NCI-H2081 treated with DMSO at 0.1 percent for 48 hours (cell line): ENCODE data around the gene CHCHD1.
A peak's percentile ranks its signal among the peaks of the same experiment; 100 is the strongest.
"Not testable (repeated sequence)": the region's sequence is repeated elsewhere in the genome, so short reads cannot be mapped to it uniquely, and the experiment has no call there.

Experiments
- DNase-seq: peaks from one replicate; lab custom pipeline; 2025; lab: John Stamatoyannopoulos, UW

The CHCHD1 gene

DNA sequence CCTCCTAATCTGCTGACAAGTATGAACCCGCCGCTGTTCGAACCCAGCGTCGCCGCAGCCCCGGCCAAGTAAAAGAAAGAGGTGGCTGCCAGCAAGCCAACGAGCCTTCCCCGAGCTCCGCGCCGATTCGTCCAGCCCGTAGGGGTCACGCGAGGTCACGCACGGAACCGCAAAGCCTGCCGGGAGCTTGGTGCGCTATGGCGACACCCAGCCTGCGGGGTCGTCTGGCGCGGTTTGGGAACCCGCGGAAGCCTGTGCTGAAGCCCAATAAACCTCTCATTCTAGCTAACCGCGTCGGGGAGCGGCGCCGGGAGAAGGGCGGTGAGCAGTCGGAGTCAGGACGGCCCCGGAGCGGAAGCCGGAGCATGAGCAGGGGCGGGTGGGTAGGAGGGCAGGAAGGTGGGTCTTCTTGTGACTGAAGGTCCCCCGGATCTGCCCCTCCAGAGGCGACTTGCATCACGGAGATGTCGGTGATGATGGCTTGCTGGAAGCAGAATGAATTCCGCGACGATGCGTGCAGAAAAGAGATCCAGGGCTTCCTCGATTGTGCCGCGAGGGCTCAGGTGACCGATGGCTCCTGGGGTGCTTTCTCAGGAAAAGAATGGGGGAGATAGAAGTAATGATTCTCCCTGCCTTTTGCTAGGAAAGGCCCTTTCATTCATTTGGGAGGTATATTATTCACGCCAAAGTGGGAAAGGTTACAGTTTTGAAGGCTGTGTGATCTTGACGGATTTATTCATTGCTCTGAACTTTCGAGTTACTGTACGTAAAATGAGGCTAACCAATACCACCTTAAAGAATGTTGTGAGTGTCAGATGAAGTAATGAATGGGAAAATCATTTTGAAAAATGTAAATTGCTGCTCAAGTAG, at the start of gene CHCHD1:
CHCHD1 (plus strand) TSS at position 170 of the 870 bp plus-strand sequence; CDS start at position 198, 28 bp downstream.
- DNase-seq: peak; percentile 34

DNA sequence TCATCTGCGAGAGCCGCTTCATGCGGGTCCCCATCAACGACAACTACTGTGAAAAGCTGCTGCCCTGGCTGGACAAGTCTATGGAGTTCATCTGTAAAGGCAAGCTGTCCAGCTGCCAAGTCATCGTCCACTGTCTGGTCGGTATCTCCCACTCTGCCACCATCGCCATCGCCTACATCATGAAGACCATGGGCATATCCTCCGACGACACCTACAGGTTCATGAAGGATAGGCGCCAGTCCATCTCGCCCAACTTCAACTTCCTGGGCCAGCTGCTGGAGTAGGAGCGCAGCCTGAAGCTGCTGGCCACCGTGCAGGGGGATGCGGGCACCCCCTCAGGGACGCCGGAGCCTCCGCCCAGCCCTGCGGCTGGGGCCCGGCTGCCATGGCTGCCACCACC, 49.4 kb upstream of the CHCHD1 start:
- DNase-seq: no peak

DNA sequence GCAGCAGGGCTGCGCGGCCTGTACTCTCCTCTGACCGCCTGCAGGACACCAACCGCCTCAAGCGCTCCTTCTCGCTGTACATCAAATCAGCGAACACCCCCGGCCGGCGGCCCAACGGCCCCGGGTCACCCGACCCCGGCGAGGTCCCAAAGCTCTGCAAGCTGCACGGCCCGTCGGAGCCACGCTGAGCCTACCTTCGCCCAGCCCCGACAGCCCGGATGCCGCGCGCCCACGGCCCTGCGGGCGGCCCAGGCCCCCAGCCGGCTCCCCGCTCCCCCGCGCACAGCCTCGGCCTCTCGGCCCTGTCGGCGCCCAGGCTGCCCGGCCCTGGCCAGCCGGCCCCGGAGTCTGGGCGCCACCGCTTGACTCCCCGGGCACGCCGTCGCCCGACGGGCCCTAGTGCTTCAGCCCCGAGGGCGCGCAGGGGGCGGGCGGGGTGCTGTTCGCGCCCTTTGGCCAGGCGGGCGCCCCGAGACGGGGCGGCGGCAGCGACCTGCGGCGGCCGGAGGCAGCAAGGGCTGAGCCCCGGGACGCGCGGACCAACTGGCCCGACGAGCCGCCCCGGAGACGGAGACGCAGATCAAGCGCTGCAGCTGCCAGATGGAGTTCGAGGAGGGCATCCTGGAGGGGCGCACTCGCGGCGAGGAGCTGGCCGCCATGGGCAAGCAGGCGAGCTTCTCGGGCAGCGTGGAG, 48.8 kb upstream of the CHCHD1 start:
- DNase-seq: no peak

DNA sequence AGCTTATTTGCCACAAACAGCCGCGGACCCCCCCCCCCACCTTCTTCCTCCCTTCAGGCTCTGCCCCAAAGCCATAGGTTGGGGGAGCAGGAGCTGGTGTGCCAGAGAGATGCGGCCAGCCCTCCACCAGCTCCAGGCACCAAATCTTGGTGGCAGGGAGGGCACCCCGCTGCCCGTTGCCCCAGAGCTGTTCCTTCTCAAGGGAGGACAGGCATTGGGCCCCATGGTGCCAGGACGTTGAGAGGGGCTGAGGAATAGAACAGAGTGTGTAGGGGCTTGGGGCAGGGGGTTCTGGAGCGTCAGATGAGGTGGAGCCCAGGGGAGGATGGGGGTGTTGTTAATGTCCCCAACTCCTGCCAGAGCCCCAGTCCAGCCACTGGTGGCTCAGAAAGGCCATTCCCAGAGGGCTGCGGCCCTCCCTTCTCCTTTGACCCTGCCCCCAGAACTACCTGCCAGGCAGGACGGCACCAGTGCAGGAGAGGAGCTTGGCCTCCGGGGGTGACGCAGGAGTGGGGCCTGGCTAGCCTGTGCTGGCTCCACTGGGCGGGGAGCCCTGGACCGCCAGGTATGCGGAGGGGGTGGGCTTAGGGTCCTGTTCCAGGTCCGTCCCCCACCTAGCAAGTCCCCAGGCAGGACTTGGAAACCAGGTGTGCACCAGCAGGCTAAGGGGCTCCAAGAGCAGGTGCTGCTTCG, 47.7 kb upstream of the CHCHD1 start:
- no peak for DNase-seq

DNA sequence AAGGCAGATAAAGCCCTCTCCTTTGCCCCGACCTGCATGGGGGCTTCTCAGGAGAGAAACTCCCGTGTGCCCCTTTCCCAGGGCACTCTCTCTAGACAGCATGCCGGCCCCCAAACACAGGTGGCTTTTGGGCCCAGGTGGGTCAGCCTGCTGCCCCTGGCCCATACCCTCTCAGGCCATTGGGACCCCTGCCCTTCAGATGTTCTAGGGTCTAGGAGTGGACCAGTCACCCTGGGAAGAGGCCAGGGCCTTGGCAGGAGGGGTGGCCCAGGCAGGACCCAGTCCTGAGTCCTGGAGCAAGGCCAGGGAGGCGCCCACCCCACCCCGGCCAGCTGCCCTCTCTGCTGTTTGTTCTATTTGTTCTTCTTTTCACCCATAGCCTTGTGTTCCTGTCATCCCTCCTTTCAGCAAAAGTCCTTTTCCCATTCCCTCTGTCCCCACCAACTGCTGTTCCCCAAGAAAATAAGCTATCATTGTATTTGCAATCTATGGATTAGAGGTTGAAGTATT, 47.0 kb upstream of the CHCHD1 start:
- DNase-seq: no peak

DNA sequence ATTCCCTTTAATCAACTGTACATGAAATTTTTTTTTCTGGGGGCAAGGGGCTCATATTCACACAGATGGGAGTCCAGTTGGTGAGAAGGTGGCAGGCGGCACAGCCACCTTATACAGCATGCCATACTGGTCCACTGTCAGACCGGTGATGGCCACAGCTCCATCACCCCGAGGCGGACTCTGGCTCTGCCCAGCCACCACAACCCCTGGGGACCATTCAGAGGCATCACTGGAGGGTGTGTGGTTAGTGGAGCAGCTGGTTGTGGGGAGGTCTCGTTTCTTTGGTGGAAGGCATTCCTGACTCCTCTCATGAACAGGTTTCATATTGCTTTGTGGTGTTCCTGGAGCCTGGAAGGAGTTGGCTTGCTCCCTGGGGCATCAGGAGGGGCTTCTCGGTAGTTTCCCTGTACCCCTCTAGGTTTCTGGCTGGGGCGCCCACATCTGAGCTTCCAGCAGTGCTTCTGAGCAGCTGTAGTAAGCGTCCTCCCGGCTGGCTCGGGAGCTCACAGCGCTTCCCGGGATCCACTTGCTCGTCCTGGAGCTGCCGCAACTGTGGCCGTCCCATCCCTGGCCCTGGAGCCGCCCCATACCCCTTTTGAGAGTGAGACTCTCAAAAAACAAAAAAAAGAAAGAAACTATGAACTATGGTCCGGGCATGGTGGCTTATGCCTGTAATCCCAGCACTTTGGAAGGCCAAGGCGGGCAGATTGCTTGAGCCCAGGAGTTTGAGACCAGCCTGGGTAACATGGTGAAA, 41.2 kb upstream of the CHCHD1 start:
- DNase-seq: not testable (repeated sequence)

DNA sequence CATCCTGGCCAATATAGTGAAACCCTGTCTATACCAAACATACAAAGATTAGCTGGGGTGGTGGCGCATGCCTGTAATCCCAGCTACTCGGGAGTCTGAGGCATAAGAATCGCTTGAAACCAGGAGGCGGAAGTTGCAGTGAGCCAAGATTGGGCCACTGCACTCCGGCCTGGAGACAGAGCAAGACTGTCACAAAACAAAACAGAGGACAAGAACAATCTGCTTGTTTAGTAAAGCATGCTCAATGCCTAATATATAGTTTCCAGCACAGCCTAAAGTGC, 39.5 kb upstream of the CHCHD1 start:
- DNase-seq: no peak

DNA sequence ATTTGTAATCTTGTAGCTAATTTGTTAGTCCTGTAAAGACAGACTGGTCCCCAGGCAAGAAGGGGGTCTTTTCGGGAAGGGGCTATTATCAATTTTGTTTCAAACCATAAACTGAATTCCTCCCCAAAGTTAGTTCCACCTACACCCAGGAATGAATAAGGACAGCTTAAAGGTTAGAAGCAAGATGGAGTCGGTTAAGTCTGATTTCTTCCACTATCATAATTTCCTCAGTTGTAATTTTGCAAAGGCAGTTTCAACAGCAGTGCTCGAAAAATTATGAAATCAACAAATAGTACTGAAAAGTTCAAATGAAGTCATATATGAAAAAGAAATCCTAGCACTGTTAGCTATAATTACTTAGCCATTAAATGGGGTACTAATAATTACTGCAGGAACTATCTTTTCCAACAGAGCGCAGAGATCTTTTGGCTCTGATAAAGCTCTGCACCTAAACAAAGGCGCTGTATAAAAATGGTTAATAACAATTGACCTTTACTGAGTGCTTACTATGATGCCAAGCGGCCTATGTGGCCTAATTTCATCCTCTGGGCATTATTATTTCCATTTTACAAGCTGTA, 38.4 kb upstream of the CHCHD1 start:
- DNase-seq: no peak

DNA sequence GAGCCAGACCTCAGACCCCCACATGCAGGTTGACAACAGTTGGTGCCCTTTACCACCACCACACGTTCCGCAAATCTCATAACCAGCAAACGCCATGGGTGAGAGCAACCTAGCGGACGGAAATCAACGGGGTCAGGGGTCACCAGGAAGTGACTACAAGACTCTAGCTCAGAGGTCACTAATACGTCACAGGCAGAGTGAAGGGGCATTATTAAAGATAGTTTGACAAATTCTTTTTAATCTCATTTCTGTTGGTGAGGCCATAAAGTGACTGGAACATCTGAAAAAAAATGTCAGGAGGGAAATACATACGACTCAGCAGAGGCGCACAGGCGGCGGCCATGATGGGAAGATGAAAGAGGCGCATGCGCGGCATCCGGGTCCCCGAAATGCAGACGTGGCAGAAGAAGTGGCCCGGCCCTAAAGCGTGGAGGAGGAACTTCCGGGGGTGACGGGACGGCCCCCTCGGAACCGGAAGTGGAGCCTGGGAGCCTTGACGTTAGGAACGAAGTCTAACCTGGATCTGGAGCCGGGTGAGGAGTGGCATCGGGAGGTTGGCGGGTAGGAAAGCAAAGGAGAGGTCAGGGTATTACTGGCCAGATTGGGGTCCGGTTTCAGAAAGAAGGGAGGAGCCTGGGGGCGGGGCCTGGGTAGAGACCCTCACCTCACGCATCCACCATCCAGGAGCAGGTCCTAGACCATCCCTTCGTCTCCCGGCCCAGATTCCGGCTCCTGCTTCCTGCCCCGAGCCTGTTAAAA, 37.8 kb upstream of the CHCHD1 start, which contains the start of gene SEC24C:
SEC24C (plus strand) TSS at position 468 of the 759 bp plus-strand sequence. CDS start 2,461 bp downstream, outside the sequence.
- peak; percentile 80 for DNase-seq

DNA sequence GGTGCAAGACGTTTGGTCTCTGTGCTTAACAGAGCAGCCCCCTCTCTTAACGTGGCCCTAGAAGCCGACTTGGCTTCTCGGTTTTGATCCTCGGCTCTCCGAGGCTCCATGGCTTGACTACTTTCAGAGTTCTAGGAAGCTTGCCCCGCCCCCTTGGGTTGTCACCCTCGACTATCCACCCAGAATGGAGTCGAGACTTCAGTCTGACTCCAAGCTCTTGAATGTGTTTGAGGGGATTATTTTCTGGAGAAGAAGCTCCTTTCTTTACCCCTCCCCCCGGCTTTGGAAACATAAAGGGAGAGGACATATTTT, 37.2 kb upstream of the CHCHD1 start:
- DNase-seq: no peak

DNA sequence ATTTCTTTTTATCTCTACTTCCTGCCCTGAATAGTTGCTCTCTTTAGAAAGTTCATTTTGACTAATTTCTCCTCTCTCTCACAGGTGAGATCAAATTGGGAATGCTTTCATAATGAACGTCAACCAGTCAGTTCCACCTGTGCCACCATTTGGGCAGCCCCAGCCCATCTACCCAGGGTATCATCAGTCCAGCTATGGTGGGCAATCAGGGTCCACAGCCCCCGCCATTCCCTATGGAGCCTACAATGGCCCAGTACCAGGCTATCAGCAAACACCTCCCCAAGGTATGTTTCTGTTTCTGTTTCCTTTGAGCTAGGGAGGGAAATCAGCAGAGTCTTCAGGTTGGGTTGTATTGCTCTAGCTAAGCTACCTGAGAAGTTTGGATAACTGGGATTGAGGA, 35.1 kb upstream of the CHCHD1 start:
- DNase-seq: no peak

DNA sequence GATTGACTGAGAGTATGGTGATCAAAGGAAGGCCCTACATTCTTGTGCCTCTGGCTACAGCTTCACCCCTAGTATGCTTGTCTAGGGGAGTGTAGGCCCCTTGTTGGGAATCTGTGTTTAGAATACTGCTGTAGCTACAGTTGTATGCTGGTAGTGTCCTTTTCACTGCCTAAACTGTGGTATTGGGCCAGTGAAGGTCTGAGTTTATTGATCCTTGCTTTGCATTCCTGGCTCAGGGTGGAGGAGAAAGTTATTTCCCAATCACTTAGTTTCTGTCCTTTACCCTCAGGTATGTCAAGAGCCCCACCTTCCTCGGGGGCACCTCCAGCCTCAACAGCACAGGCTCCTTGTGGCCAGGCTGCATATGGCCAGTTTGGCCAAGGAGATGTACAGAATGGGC, 31.0 kb upstream of the CHCHD1 start:
- DNase-seq: no peak

DNA sequence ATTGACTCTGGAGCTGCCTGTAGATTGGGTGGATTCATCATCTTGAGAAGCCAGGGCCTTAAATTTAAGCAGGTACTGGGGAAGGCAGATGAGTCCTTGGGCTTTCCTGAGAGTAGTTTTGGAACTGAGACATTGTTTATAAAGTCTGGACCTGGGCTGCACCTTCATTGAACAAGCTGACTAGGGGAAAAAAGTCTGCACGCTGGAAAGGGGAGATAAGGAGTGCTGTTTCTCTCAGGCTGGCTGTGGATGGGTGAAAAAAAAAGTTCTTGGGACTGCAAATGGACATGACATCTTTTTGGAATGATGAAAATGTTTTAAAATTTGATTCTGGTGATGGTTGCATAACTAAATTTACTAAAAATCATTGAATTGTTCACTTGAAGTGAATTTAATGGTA, 25.7 kb upstream of the CHCHD1 start:
- DNase-seq: no peak

DNA sequence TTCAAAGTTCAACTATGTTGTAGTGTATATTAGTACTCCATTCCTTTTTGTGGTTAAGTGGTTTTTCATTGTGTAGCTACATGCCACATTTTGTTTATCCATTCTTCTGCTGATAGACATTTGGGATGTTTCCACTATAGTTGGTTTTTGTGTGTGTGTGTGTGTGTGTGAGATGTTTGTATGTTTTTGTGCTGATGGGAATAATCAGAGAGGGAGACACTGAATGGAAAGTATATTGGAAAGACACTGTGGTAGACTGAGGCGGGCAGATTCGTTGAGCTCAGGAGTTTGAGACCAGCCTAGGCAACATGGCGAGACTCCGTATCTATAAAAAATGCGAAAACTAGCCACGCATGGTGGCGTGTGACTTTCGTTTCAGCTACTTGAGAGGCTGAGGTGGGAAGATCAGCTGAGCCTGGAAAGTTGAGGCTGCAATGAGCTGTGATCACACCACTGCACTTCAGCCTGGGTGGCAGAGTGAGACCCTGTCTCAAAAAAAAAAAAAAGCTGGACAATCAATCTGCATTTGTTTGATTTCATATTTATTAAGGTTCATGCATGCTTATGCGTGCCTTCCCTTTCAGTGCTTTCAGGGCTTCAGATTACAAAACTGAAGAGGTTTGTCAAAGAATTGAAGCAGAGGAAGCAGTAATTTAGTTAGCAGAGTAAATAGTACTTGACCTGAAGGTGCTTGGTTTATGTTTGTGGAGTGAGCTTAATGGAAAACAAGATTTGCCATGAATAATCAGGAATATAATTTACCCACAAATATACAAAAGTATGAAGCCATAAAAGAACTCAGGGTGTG, 22.9 kb upstream of the CHCHD1 start:
- no peak for DNase-seq

DNA sequence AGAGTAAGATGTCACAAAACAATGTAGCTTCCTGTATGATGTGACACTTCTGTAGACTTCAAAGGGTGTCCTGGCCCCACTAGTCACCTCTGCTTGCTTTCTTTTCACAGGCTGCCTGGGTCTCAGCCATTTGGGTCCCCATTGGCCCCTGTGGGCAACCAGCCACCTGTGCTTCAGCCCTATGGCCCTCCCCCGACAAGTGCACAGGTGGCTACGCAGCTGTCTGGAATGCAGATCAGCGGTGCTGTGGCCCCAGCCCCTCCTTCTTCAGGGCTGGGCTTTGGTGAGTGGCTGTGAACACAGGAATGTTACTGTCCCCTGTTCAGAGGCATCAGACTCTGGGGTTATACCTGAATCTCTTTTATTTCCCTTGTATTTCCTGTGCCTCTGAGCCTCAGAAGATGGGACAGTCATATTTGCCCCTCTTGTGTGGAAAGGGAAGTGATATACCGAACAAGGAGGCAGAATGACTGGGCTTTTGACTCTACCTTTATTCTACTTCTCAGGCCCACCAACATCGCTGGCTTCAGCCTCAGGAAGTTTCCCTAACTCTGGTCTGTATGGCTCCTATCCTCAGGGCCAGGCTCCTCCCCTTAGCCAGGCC, 22.2 kb upstream of the CHCHD1 start:
- no peak for DNase-seq

DNA sequence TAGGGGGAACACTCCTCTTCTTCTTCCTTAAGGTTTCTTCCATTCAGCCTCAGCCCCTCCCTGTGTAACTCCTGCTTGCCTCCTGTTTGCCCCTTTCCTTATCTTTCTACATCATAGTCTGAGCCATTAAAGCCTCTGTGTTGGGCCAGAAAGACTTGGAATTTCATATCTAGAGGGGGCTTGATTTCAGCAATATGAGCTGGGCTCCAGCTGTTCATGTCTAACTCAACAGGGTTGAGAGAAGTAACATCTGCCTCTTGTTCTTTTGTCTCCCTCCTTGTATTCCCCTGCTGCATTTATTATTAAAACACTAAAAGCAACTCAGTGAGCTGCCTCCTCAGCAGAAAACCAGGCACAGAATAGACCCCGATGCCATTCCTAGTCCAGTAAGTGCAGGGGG, 20.1 kb upstream of the CHCHD1 start:
- no peak for DNase-seq

DNA sequence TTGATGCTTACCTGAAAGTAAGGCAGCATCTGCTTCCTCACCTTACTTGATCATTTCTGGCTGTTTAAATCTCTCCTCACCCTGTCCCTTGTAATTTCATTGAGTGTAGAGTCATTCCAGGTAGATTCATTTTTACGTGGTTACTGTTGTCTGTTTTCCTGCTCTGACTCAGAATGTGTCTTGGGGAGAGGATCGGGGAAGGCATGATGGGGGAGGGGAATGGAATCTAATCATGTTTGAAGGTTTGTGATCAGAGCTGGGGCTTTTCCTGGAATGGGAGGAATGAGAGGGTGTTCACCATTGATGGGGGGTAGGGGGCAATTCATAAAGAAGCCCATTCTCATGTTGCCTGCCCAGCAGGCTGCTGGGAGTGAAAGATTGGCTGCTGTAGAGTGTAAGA, 18.9 kb upstream of the CHCHD1 start:
- no peak for DNase-seq

DNA sequence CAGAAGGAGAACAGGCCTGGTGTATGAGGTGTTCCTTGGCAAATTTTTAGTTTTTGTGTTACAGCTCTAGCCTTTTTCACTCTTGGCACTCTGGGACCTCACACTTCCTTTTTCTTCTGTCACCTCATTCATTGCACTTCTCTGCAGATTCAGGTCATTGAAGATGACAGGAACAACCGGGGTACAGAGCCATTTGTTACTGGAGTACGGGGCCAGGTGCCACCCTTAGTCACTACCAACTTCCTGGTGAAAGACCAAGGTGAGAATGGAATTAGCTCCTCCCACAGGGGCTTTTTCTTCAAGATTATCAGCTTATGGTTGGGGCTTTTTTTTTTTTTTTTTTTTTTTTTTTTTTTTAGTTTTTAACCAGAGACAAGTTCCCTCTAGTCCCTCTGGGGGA, 18.5 kb upstream of the CHCHD1 start:
- DNase-seq: no peak

DNA sequence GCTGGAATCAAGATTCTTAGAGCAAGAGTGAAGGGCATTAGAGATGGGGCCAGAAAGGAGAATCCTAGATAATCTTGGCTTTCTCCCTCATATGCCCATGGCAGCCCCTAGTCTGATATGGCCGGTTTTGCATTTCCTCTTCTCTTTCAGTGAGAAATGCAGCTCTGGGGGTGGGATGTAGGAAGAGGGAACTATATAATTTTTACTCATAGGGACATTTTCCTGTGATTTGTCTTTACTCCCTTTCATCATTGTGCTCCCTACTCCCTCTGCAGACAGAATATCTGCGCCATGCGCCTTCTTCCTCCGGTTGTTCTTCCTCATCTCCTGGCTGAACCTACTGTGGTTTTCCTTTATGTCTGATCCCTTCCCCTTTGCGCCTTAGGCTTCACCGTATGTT, 16.8 kb upstream of the CHCHD1 start:
- DNase-seq: no peak

DNA sequence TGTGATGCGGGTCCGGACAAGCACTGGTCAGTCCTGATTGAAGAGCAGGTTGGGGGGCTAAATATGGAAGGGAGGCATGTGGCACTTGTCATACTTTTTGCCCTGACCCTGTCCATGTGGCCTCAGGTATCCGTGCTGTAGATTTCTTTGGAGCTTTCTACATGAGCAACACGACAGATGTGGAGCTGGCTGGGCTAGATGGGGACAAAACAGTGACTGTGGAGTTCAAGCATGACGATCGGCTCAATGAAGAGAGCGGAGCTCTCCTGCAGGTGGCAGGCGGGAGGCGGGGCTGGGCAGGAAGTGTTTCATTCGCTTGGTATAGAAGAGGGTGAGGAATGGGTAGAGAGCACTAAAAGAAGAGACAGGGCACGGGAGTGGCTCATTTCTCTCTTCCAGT, 13.0 kb upstream of the CHCHD1 start:
- no peak for DNase-seq
